ENCODE results near the gene RTP2. TPM values are rescaled to one million over a fixed set of nuclear protein-coding genes. Genes with fewer than 3 reads are reported as not detected.
"Not testable (repeated sequence)": the region's sequence is repeated elsewhere in the genome, so short reads cannot be mapped to it uniquely, and the experiment has no call there.

RTP2 gene
- total and polyA plus RNA-seq, 8 donors: not detected

GRCh38 chr3:187684444-187684843 lies 17.9 kb downstream of the RTP2 start:
- Histone ChIP-seq H3K4me1 (no peaks in the 10 kb centered on the region), H3K4me3 (no peak overlapping the region), H3K9me3 (peaks cover 0 to 16% of the 10 kb centered on the region in 2 donors), H3K36me3 (no peaks in the 10 kb centered on the region), H3K27me3 (peaks cover 0 to 3% of the 10 kb centered on the region in 2 donors), H3K27ac (no peak overlapping the region)
- TF ChIP-seq, protein P1, sequence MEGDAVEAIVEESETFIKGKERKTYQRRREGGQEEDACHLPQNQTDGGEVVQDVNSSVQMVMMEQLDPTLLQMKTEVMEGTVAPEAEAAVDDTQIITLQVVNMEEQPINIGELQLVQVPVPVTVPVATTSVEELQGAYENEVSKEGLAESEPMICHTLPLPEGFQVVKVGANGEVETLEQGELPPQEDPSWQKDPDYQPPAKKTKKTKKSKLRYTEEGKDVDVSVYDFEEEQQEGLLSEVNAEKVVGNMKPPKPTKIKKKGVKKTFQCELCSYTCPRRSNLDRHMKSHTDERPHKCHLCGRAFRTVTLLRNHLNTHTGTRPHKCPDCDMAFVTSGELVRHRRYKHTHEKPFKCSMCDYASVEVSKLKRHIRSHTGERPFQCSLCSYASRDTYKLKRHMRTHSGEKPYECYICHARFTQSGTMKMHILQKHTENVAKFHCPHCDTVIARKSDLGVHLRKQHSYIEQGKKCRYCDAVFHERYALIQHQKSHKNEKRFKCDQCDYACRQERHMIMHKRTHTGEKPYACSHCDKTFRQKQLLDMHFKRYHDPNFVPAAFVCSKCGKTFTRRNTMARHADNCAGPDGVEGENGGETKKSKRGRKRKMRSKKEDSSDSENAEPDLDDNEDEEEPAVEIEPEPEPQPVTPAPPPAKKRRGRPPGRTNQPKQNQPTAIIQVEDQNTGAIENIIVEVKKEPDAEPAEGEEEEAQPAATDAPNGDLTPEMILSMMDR (IDR thresholded peaks at IDR 0.05): no peak
- intact Hi-C loops (cut with DNase I): loop anchor here in 1 of 2 donors (5.0 kb wide), 1 partner anchor 367 kb away; no protein-coding TSS in a partner anchor
- ATAC-seq: no peak
- DNase-seq: no peak

- not testable (repeated sequence) for H3K27ac ChIP-seq, H3K4me1 ChIP-seq, ATAC-seq, H3K36me3 ChIP-seq, H3K4me3 ChIP-seq, H3K27me3 ChIP-seq, DNase-seq
- H3K9me3 ChIP-seq: peaks cover 0 to 14% of the 10 kb centered on the region in 2 donors
- intact Hi-C loops (cut with DNase I): loop anchor here in 1 of 2 donors (5.0 kb wide), 1 partner anchor 364 kb away; no protein-coding TSS in a partner anchor
These were observed 20.6 kb downstream of the RTP2 start for GRCh38 chr3:187681756-187682155.

DNA sequence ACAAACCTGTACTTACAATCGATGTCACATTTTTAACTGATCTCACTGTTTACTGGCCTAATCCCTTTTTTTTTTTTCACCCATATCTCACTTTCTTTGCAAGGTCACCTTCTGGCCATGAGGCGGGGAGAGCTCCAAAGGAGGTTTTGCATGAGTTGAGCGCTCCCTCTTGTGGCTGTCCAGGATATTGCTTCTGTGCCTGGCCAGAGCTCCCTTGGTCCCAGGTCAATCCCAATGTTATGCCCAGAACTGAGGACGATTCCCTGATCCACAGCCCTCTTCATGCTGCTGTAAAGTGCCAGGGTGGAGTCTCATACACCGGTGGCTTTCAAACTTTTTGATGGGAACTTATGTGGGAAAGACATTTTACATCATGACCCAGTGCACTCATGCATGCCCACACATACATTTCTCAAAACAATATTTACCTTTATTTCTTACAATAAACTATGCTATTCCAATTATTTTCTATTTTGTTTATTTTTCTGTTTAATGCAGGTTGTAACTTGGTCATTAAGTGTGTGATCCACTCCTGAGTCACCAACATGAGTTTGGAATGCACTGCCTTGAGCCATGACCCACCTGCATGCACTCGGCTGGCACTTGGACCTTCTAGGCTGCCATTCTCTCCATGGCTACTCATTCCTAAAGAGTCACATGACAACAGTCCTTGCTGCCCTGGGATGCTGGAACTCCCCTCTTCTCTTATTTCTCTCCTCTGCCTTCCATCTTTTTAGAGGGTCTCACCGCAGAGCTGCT lies 22.5 kb downstream of the RTP2 start:
- ATAC-seq: peak; percentile 100
- TF ChIP-seq, protein P1 (IDR thresholded peaks at IDR 0.05): peak; percentile 90 to 91

GRCh38 chr3:187678726-187679268 lies 23.6 kb downstream of the RTP2 start:
- intact Hi-C loops (cut with DNase I): loop anchor here in 1 of 2 donors (5.0 to 10.0 kb wide), 3 partner anchors 66 to 454 kb away; no protein-coding TSS in a partner anchor
- Histone ChIP-seq H3K27ac (no peak overlapping the region), H3K27me3 (peaks cover 0 to 22% of the 10 kb centered on the region in 2 donors), H3K4me3 (no peak overlapping the region), H3K36me3 (no peaks in the 10 kb centered on the region), H3K9me3 (no peaks in the 10 kb centered on the region), H3K4me1 (no peaks in the 10 kb centered on the region)
- TF ChIP-seq, protein P1 (IDR thresholded peaks at IDR 0.05): peak in 1 of 2 donors; percentile 53
- DNase-seq: peak in 1 of 4 donors; percentile 22
- ATAC-seq: peak; percentile 92

More for the DNA sequence above, 22.5 kb downstream of the RTP2 start:
- Histone ChIP-seq H3K36me3 (no peaks in the 10 kb centered on the region), H3K4me1 (no peaks in the 10 kb centered on the region), H3K27me3 (peaks cover 0 to 13% of the 10 kb centered on the region in 2 donors), H3K27ac (no peak overlapping the region), H3K4me3 (no peak overlapping the region), H3K9me3 (no peaks in the 10 kb centered on the region)
- DNase-seq: peak in 3 of 4 donors; percentile 36 to 63 (median 60)
- intact Hi-C loops (cut with DNase I): loop anchor here (5.0 to 10.0 kb wide), 3 partner anchors 68 to 455 kb away; no protein-coding TSS in a partner anchor

- Histone ChIP-seq H3K36me3 (no peaks in the 10 kb centered on the region), H3K4me1 (no peaks in the 10 kb centered on the region), H3K27ac (no peak overlapping the region), H3K27me3 (peaks cover 0 to 34% of the 10 kb centered on the region in 2 donors), H3K9me3 (no peaks in the 10 kb centered on the region), H3K4me3 (no peak overlapping the region)
- TF ChIP-seq, protein P1 (IDR thresholded peaks at IDR 0.05): no peak
- no peak for ATAC-seq
- intact Hi-C loops (cut with DNase I): loop anchor here in 1 of 2 donors (5.0 to 10.0 kb wide), 3 partner anchors 65 to 453 kb away; no protein-coding TSS in a partner anchor
- DNase-seq: no peak
These were observed 24.8 kb downstream of the RTP2 start for GRCh38 chr3:187677604-187678003.
